OCI-M1 (cell line): ENCODE data around the gene KCNK5.

ENCODE experiments used
- DNase-seq: peaks from one replicate; lab custom pipeline; 2025; lab: John Stamatoyannopoulos, UW

The KCNK5 gene, protein sequence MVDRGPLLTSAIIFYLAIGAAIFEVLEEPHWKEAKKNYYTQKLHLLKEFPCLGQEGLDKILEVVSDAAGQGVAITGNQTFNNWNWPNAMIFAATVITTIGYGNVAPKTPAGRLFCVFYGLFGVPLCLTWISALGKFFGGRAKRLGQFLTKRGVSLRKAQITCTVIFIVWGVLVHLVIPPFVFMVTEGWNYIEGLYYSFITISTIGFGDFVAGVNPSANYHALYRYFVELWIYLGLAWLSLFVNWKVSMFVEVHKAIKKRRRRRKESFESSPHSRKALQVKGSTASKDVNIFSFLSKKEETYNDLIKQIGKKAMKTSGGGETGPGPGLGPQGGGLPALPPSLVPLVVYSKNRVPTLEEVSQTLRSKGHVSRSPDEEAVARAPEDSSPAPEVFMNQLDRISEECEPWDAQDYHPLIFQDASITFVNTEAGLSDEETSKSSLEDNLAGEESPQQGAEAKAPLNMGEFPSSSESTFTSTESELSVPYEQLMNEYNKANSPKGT

GRCh38 chr6:39228992-39229767, at the start of gene KCNK5:
Gene KCNK5, minus strand, starts transcription at chr6:39229475. Its CDS starts 364 bp downstream, at chr6:39229111.
- peak; percentile 97 for DNase-seq

GRCh38 chr6:39276379-39276995, 47.2 kb upstream of the KCNK5 start:
- DNase-seq: no peak

DNA sequence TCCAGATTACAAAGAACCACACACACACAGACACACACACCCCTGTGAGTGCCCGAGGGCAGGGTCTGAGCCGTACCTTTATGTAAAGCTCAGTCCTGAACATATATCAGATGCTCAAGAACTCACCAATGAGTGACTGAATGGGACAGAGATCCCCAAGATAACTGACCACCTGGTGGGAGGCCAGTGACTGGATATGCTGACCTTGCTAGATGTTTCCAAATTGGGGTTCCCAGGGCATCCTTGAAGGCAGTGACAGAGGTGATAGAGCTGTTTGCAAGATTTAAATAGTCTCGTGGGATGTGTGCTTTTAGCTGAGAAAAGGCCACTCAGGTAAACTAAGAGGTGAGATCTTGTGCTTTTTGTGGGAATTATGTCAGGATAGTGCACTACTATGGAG, 45.6 kb upstream of the KCNK5 start:
- no peak for DNase-seq

- DNase-seq: no peak
These were observed 45.2 kb upstream of the KCNK5 start for GRCh38 chr6:39274471-39274870.

- DNase-seq: no peak
These were observed 44.1 kb upstream of the KCNK5 start for GRCh38 chr6:39273406-39273821.

GRCh38 chr6:39269961-39270360, 40.7 kb upstream of the KCNK5 start:
- DNase-seq: no peak

- no peak for DNase-seq
These were observed 39.4 kb upstream of the KCNK5 start for GRCh38 chr6:39268721-39269120.

- no peak for DNase-seq
These were observed 38.9 kb upstream of the KCNK5 start for GRCh38 chr6:39268171-39268570.

DNA sequence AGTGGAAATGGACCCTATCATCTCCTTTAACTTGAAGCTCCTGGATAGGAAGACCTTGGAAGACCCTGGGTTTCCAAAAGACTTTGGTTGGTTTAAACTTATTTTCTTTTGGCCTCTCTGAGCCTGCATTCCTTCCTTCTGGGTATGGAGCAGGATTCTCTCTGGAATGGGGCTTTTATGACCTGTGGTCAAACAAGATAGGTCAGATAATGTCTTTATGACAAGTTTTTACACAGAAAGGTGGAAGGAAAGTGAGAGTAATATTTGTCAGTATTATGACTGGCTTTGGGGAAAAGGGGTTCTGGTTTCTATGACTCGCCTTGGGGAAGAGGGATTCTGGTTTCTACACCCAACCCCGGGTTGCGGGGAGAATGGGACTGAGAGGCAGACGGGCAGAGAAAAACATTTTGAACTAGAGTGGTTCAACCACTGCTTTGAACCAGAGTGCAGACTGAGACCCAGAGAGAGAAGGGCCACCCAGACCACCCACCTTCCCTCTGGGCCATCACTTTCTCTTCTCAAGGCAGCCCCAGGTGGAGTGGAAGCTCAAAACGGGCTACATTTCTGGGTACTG, 37.6 kb upstream of the KCNK5 start:
- DNase-seq: no peak

GRCh38 chr6:39266375-39266774, 37.1 kb upstream of the KCNK5 start:
- DNase-seq: no peak

GRCh38 chr6:39263303-39264037, 34.2 kb upstream of the KCNK5 start:
- peak; percentile 64 for DNase-seq

DNA sequence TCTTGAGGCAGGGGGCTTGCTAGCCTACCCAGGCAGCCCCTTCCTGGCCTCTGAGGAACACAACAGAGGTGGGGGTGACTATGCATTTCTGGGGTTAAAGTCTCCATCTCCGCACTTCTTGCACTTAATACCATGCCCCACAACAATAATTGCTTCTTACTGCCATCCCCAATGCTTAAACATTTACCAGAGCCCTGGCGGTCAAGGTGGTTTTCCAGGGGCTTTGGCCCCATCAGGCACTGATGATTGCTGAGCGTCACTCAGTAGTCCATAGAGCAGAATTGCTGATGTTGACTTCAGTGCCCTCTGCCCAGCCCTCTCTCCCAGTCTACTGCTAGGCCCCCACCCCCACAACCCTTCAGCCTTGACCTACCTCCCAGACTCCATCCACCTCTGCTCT, 32.5 kb upstream of the KCNK5 start:
- DNase-seq: no peak

DNA sequence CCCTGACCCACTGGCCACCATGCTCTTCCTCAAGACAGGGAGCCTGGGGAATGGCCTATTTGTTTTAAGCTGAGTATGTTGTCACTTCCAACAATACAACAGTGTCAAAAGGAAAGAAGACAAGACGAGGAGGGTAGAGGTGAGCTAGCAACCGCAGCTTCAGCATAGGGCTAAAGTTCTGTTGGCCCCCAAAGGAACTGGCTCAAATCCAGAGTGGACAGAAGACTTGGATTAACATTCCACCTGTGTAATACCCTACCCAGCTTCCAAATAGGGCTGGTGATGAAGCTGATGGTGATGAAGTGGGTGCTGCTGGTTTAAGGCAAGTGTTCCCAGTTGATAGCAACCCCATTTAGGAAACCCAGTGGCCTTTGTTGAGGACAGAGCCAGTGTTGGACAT, 31.7 kb upstream of the KCNK5 start:
- DNase-seq: no peak

DNA sequence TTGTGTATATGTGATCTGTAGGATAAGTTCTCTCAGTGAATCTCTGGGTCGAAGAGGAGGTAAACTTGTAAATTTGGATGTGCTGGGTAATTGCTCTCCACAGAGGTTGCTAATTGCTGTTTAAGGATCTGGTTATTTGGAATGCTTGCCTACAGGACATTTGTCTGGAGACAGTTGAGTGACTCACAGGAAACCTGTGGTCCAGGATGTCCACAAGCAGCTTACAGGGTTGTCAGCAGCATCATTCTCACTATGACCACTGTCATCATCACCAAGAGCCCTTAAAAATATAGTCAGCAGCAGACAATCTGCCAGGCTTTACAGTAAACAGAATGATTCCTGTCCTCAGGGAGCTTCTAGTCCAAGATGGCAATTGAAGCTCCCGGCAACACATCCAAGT, 31.2 kb upstream of the KCNK5 start:
- DNase-seq: no peak

- DNase-seq: no peak
These were observed 27.1 kb upstream of the KCNK5 start for GRCh38 chr6:39256294-39256940.

- DNase-seq: no peak
These were observed 25.8 kb upstream of the KCNK5 start for GRCh38 chr6:39254999-39255535.

GRCh38 chr6:39251406-39251805, 22.1 kb upstream of the KCNK5 start:
- no peak for DNase-seq

DNA sequence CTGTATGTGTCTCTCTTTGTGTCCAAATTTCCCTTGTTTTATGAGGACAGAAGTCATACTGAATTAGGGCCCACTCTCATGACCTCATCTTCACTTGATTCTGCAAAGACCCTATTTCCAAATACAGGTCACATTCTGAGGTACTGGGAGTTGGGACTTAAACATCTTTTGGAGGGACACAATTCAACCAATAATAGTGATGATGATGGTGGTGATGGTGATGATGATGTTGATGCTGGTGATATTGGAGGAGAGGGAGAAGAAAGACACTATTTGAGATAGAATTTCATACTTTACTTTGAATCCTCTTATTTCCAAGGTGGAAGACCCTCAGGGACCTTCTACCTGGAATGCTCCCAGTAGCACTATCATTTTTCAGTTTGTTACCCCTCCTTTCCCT, 21.2 kb upstream of the KCNK5 start:
- no peak for DNase-seq

DNA sequence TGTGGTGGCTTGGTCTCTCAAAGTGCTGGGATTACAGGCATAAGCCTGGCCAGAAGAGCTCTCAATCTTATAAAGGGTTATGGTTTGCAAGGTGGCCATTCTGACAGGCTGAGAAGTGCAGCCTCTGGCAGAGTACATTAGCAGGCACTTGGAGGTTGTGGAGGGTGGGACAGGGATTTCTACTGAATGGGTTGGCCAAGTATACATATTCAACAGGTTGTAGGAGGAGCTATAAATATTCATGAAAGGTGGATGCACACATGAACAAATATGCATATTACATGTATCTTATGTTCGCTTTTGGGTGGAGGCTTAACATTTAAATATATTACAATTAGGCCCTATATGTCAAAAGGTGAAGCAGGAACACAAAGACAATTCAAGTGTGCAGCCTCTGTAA, 20.0 kb upstream of the KCNK5 start:
- no peak for DNase-seq

GRCh38 chr6:39247667-39248194, 18.5 kb upstream of the KCNK5 start:
- peak; percentile 72 for DNase-seq

GRCh38 chr6:39243809-39244208, 14.5 kb upstream of the KCNK5 start:
- no peak for DNase-seq
